ENCODE measurements around the gene KIF3A. TPM values are rescaled to one million over a fixed set of nuclear protein-coding genes. Genes with fewer than 3 reads are reported as not detected.

KIF3A gene
- polyA plus RNA-seq, 1 donor from 2014 or later: 94.4 TPM

DNA sequence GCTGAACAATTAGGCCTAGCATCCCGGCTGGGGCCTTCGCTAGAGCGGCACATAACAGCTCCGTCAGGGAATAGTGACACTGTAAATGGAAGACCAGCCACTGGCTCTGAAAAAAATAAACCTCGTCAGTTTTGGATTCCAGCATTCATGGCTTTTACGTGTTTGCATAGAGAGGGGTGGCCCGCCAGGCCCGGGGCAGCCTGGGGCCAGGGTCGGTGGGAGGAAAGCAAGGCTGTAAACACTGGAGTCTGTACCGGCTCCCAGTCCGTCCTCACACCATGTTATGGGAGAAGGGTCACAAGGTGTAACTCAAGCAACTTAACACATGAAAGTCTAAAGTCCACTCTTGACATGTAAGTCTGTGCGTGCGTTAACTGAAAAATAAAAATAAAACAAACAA, 21.1 kb upstream of the KIF3A start:
- Histone ChIP-seq H3K27ac (ENCODE audit: low read length) (no peak overlapping the region), H3K4me3 (ENCODE audit: low read length) (no peak overlapping the region)

DNA sequence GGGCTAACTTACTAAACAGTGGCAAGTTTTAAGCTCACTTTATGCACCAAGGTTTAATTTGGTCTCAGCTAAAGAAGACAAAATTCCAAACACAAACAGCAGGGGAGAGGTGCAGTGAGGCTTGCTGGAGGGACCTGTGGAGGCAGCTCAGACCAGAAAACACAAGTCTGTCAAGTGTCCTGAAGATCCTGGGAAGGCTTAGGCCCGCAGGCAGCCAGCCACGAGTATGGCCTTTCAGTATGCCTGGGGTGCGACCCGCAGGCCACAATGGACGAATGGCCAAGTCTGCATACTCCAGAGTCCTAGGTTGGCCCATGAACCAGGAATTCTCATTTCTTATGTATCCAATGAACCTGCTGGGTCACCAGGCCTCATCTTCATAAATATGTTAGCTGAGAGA, 19.2 kb upstream of the KIF3A start:
- Histone ChIP-seq H3K79me2 (replicated peaks; ENCODE audit: insufficient read depth, low read length) (no peaks in the 10 kb centered on the region), H4K20me1 (ENCODE audit: insufficient read depth) (no peaks in the 10 kb centered on the region), H3K9ac (ENCODE audit: low read length) (no peak overlapping the region), H3K4me2 (ENCODE audit: low read length) (no peak overlapping the region), H3K27me3 (ENCODE audit: insufficient read depth, low read depth, low read length) (no peaks in the 10 kb centered on the region), H3K27ac (ENCODE audit: low read length) (no peak overlapping the region), H2AFZ (ENCODE audit: low read depth, low read length) (no peak overlapping the region), H3K36me3 (ENCODE audit: insufficient read depth, low read length) (no peaks in the 10 kb centered on the region), H3K9me3 (ENCODE audit: low read length) (no peaks in the 10 kb centered on the region), H3K4me3 (ENCODE audit: low read length) (no peak overlapping the region), H3K9me2 (ENCODE audit: insufficient read depth, low read length) (no peaks in the 10 kb centered on the region), H3F3A (ENCODE audit: insufficient read depth, low read length, poor library complexity, severe bottlenecking) (no peaks in the 10 kb centered on the region)
- TF ChIP-seq POLR2AphosphoS5 (IDR thresholded peaks at IDR 0.05): no peak
- TF ChIP-seq SMC3 (conservative IDR thresholded peaks at IDR 0.05; ENCODE audit: poor library complexity): no peak

More for the DNA sequence above, 21.1 kb upstream of the KIF3A start:
- Histone ChIP-seq H3K9me2 (ENCODE audit: insufficient read depth, low read length) (no peaks in the 10 kb centered on the region), H3F3A (ENCODE audit: insufficient read depth, low read length, poor library complexity, severe bottlenecking) (no peaks in the 10 kb centered on the region), H3K4me2 (ENCODE audit: low read length) (no peak overlapping the region), H2AFZ (ENCODE audit: low read depth, low read length) (no peak overlapping the region), H3K79me2 (replicated peaks; ENCODE audit: insufficient read depth, low read length) (no peaks in the 10 kb centered on the region), H3K9me3 (ENCODE audit: low read length) (no peaks in the 10 kb centered on the region), H3K9ac (ENCODE audit: low read length) (no peak overlapping the region), H3K27me3 (ENCODE audit: insufficient read depth, low read depth, low read length) (no peaks in the 10 kb centered on the region), H4K20me1 (ENCODE audit: insufficient read depth) (no peaks in the 10 kb centered on the region), H3K36me3 (ENCODE audit: insufficient read depth, low read length) (no peaks in the 10 kb centered on the region)
- no peak for TF ChIP-seq EZH2 (IDR thresholded peaks at IDR 0.05; ENCODE audit: borderline replicate concordance, insufficient read depth, low read length, poor library complexity, severe bottlenecking)
- TF ChIP-seq, protein P1, sequence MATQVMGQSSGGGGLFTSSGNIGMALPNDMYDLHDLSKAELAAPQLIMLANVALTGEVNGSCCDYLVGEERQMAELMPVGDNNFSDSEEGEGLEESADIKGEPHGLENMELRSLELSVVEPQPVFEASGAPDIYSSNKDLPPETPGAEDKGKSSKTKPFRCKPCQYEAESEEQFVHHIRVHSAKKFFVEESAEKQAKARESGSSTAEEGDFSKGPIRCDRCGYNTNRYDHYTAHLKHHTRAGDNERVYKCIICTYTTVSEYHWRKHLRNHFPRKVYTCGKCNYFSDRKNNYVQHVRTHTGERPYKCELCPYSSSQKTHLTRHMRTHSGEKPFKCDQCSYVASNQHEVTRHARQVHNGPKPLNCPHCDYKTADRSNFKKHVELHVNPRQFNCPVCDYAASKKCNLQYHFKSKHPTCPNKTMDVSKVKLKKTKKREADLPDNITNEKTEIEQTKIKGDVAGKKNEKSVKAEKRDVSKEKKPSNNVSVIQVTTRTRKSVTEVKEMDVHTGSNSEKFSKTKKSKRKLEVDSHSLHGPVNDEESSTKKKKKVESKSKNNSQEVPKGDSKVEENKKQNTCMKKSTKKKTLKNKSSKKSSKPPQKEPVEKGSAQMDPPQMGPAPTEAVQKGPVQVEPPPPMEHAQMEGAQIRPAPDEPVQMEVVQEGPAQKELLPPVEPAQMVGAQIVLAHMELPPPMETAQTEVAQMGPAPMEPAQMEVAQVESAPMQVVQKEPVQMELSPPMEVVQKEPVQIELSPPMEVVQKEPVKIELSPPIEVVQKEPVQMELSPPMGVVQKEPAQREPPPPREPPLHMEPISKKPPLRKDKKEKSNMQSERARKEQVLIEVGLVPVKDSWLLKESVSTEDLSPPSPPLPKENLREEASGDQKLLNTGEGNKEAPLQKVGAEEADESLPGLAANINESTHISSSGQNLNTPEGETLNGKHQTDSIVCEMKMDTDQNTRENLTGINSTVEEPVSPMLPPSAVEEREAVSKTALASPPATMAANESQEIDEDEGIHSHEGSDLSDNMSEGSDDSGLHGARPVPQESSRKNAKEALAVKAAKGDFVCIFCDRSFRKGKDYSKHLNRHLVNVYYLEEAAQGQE (IDR thresholded peaks at IDR 0.05; ENCODE audit: borderline replicate concordance): no peak
- no peak for TF ChIP-seq MXI1 (conservative IDR thresholded peaks at IDR 0.05; ENCODE audit: poor library complexity, severe bottlenecking)
- TF ChIP-seq TAF1 (IDR thresholded peaks at IDR 0.05; ENCODE audit: low read depth): no peak
- TF ChIP-seq, protein P2, sequence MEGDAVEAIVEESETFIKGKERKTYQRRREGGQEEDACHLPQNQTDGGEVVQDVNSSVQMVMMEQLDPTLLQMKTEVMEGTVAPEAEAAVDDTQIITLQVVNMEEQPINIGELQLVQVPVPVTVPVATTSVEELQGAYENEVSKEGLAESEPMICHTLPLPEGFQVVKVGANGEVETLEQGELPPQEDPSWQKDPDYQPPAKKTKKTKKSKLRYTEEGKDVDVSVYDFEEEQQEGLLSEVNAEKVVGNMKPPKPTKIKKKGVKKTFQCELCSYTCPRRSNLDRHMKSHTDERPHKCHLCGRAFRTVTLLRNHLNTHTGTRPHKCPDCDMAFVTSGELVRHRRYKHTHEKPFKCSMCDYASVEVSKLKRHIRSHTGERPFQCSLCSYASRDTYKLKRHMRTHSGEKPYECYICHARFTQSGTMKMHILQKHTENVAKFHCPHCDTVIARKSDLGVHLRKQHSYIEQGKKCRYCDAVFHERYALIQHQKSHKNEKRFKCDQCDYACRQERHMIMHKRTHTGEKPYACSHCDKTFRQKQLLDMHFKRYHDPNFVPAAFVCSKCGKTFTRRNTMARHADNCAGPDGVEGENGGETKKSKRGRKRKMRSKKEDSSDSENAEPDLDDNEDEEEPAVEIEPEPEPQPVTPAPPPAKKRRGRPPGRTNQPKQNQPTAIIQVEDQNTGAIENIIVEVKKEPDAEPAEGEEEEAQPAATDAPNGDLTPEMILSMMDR (IDR thresholded peaks at IDR 0.05; ENCODE audit: poor library complexity, severe bottlenecking): no peak
- no peak for TF ChIP-seq POLR2AphosphoS5 (IDR thresholded peaks at IDR 0.05)
- TF ChIP-seq RAD21 (conservative IDR thresholded peaks at IDR 0.05): no peak
- no peak for TF ChIP-seq SMC3 (conservative IDR thresholded peaks at IDR 0.05; ENCODE audit: poor library complexity)
- TF ChIP-seq EP300 (conservative IDR thresholded peaks at IDR 0.05; ENCODE audit: poor library complexity, severe bottlenecking): no peak

DNA sequence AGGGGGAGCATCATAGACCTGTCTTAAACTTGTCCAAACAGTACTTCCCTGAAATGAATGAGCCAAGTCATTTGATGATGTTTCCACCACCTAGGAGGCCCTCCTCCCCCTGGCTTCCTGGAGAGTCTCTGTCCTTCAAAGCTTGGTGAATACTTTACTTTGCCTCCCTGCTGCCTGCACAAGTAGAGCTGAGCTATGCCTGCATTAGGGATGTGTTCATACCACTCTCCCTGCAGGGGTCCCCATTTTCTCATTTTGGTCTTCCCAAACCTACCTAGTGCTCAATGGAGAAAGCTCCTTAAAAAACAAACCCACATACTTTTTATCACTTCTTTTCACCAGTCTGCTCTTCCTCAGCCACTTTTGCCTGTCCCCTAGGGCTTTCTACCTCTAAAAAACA, 17.6 kb upstream of the KIF3A start:
- no peaks in the 10 kb centered on the region for H3K79me2 ChIP-seq (replicated peaks; ENCODE audit: insufficient read depth, low read length)
- H3K36me3 ChIP-seq (ENCODE audit: insufficient read depth, low read length): no peaks in the 10 kb centered on the region
- H3F3A ChIP-seq (ENCODE audit: insufficient read depth, low read length, poor library complexity, severe bottlenecking): no peaks in the 10 kb centered on the region
- H2AFZ ChIP-seq (ENCODE audit: low read depth, low read length): no peak overlapping the region
- H3K9ac ChIP-seq (ENCODE audit: low read length): no peak overlapping the region
- no peaks in the 10 kb centered on the region for H4K20me1 ChIP-seq (ENCODE audit: insufficient read depth)
- no peak overlapping the region for H3K27ac ChIP-seq (ENCODE audit: low read length)
- no peak for TF ChIP-seq TAF1 (IDR thresholded peaks at IDR 0.05; ENCODE audit: low read depth)
- TF ChIP-seq EP300 (conservative IDR thresholded peaks at IDR 0.05; ENCODE audit: poor library complexity, severe bottlenecking): no peak
- no peak for TF ChIP-seq POLR2AphosphoS5 (IDR thresholded peaks at IDR 0.05)
- TF ChIP-seq RAD21 (conservative IDR thresholded peaks at IDR 0.05): no peak
- TF ChIP-seq, protein P2 (IDR thresholded peaks at IDR 0.05; ENCODE audit: poor library complexity, severe bottlenecking): no peak
- TF ChIP-seq EZH2 (IDR thresholded peaks at IDR 0.05; ENCODE audit: borderline replicate concordance, insufficient read depth, low read length, poor library complexity, severe bottlenecking): no peak
- TF ChIP-seq, protein P1 (IDR thresholded peaks at IDR 0.05; ENCODE audit: borderline replicate concordance): no peak
- TF ChIP-seq SMC3 (conservative IDR thresholded peaks at IDR 0.05; ENCODE audit: poor library complexity): no peak
- TF ChIP-seq MXI1 (conservative IDR thresholded peaks at IDR 0.05; ENCODE audit: poor library complexity, severe bottlenecking): no peak
- H3K4me2 ChIP-seq (ENCODE audit: low read length): no peak overlapping the region
- H3K9me2 ChIP-seq (ENCODE audit: insufficient read depth, low read length): no peaks in the 10 kb centered on the region
- no peaks in the 10 kb centered on the region for H3K27me3 ChIP-seq (ENCODE audit: insufficient read depth, low read depth, low read length)
- no peaks in the 10 kb centered on the region for H3K9me3 ChIP-seq (ENCODE audit: low read length)
- H3K4me3 ChIP-seq (ENCODE audit: low read length): no peak overlapping the region

All from neural cell (in vitro differentiated cells).